SK-N-MC (cell line): ENCODE data around the gene NFIX.

Source experiments
- EZH2 ChIP-seq: fragments of 200-600 bp; sonication (generic); IDR thresholded peaks from one replicate; pipeline ENCODE4 v1.6.1; 2017; ENCODE audit warnings: antibody characterized with exemption
- POLR2AphosphoS5 ChIP-seq: IDR thresholded peaks from 2 replicates; pipeline ENCODE4 v1.6.1; 2012; ENCODE audit warnings: mild to moderate bottlenecking, low read depth, low read length, borderline replicate concordance

DNA sequence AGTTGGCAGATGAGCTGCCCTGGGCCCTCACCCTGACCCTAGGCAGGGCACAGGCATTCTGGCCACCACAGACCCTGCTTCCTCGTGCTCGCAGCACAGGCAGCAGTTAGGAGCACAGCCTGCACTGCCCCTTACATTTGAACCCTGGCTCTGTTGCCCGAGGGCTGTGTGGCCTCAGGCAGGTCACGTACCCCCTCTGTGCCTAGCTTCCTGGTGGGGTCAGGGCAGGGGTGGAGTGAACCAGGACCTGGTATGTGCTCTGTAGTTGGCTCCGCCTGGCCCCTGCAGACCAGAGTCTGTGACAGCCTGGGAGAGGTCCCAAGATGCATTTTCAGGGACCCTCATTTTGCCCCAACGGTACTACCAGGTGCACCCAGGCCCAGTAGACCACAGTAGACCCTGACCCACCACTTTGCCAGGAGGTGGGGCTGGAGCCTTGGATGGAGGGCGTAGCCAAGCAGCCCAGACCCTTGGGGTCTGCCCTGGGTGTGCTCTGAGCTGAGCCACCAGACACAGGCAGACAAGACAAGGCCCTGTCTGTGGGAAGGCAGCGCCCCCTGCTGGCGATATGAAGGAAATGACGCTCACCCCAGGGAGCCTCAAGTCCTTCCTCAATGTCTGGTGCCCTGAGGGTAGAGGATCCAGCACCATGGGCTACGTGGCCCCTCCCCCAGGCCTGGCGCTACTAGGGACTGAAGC is 98.3 kb downstream of the NFIX start:
- TF ChIP-seq POLR2AphosphoS5 = no peak
- TF ChIP-seq EZH2 = no peak
